Esophagus muscularis mucosa (tissue), 4 donors: Measurements from ENCODE around the gene URI1.

ENCODE experiments used
- CTCF ChIP-seq, 3 experiments: fragments of 200-600 bp in 2 of 3; fragments of 450-650 bp in 1 of 3; sonication (generic) in 2 of 3; IDR thresholded peaks; one replicate each; pipeline ENCODE4 v1.5.1; 2017 to 2019; ENCODE audit warnings: antibody characterized with exemption in 3 of 3, mild to moderate bottlenecking in 2 of 3, moderate library complexity in 1 of 3
- EP300 ChIP-seq: sonication (generic); formaldehyde crosslinking; IDR thresholded peaks from one replicate; pipeline ENCODE4 v1.6.1; 2017; ENCODE audit warnings: antibody characterized with exemption
- POLR2A ChIP-seq: fragments of 450-650 bp; IDR thresholded peaks from one replicate; pipeline ENCODE4 v1.6.1; 2017; ENCODE audit warnings: antibody characterized with exemption, moderate library complexity, mild to moderate bottlenecking, low read depth
- POLR2AphosphoS5 ChIP-seq, 2 donors: sonication (generic); formaldehyde crosslinking; IDR thresholded peaks; one replicate each; pipeline ENCODE4 v1.6.1; 2017; ENCODE audit warnings: antibody characterized with exemption in 2 of 2

GRCh38 chr19:29914933-29915332 is 27.1 kb upstream of the URI1 start:
- no peak for TF ChIP-seq CTCF (IDR thresholded peaks at IDR 0.05)
- no peak for TF ChIP-seq POLR2A
- TF ChIP-seq EP300, result no peak
- no peak for TF ChIP-seq POLR2AphosphoS5 (IDR thresholded peaks at IDR 0.05)
